Hepatocyte (in vitro differentiated cells): ENCODE results near the gene CTNNA3. TPM values are rescaled to one million over a fixed set of nuclear protein-coding genes. Genes with fewer than 3 reads are reported as not detected.

ENCODE experiments used
- DNase-seq: peaks from one replicate; pipeline ENCODE4 v3.0.0-alpha.2; 2016; ENCODE audit warnings: low spot score
- H2AFZ ChIP-seq: fragments of 200-600 bp; sonication (generic); 2 replicates; pipeline ENCODE4 v1.6.0; 2016; ENCODE audit warnings: antibody characterized with exemption, mild to moderate bottlenecking
- H3K27ac ChIP-seq: fragments of 200-600 bp; sonication (generic); 2 replicates; pipeline ENCODE4 v1.5.1; 2016; ENCODE audit warnings: mild to moderate bottlenecking
- H3K27me3 ChIP-seq: fragments of 200-600 bp; sonication (generic); 2 replicates; pipeline ENCODE4 v1.6.1; 2016
- H3K36me3 ChIP-seq: fragments of 200-600 bp; sonication (generic); replicated peaks from 2 replicates; pipeline ENCODE4 v1.5.1; 2016; ENCODE audit warnings: low read depth; ENCODE audit not compliant: insufficient read depth
- H3K4me1 ChIP-seq: fragments of 200-600 bp; sonication (generic); 2 replicates; pipeline ENCODE4 v1.5.1; 2016; ENCODE audit warnings: mild to moderate bottlenecking, moderate library complexity; ENCODE audit not compliant: insufficient read depth
- H3K4me2 ChIP-seq: fragments of 200-600 bp; sonication (generic); 2 replicates; pipeline ENCODE4 v1.6.0; 2016
- H3K4me3 ChIP-seq: fragments of 200-600 bp; sonication (generic); 2 replicates; pipeline ENCODE4 v1.5.1; 2016; ENCODE audit warnings: mild to moderate bottlenecking
- H3K79me2 ChIP-seq: fragments of 200-600 bp; sonication (generic); 2 replicates; pipeline ENCODE4 v1.6.0; 2017; ENCODE audit warnings: mild to moderate bottlenecking
- H3K9me2 ChIP-seq: fragments of 200-600 bp; sonication (generic); replicated peaks from 2 replicates; pipeline ENCODE4 v1.6.0; 2017; ENCODE audit warnings: mild to moderate bottlenecking; ENCODE audit not compliant: insufficient read depth
- H3K9me3 ChIP-seq: fragments of 200-600 bp; sonication (generic); 2 replicates; pipeline ENCODE4 v1.5.1; 2016; ENCODE audit warnings: low read depth, mild to moderate bottlenecking
- H4K20me1 ChIP-seq: fragments of 200-600 bp; sonication (generic); 2 replicates; pipeline ENCODE4 v1.6.0; 2016; ENCODE audit warnings: mild to moderate bottlenecking; ENCODE audit not compliant: insufficient read depth, poor library complexity, severe bottlenecking
- CTCF ChIP-seq: fragments of 200-600 bp; sonication (generic); IDR thresholded peaks from 2 replicates; pipeline ENCODE4 v1.5.1; 2016; ENCODE audit warnings: antibody characterized with exemption, mild to moderate bottlenecking; ENCODE audit not compliant: poor library complexity
- EZH2 ChIP-seq: fragments of 200-600 bp; sonication (generic); IDR thresholded peaks from 2 replicates; pipeline ENCODE4 v1.6.1; 2016; ENCODE audit warnings: antibody characterized with exemption, mild to moderate bottlenecking, borderline replicate concordance
- EZH2phosphoT487 ChIP-seq: fragments of 200-600 bp; sonication (generic); IDR thresholded peaks from one replicate; pipeline ENCODE4 v1.6.1; 2018; ENCODE audit warnings: antibody characterized with exemption, mild to moderate bottlenecking, low read depth, moderate library complexity; ENCODE audit not compliant: unreplicated experiment, severe bottlenecking
- WGBS: methylation state at CpG from one replicate; pipeline ENCODE4 v1.1.6; 2016; ENCODE audit warnings: low lambda C conversion rate; ENCODE audit errors: missing lambda C conversion rate; 5-methylcytosine and 5-hydroxymethylcytosine counted together
- polyA plus RNA-seq: library from polyadenylated mRNA; unstranded; fragments of >200 nt; fragmentation: Nextera tagmentation; extraction: Ambion mirVana; gene quantifications from 2 replicates; pipeline ENCODE4 v1.2.1, GENCODE V29; 2016
- total RNA-seq: library from RNA; depleted of rRNA; stranded (reverse); fragments of >200 nt; gene quantifications from 2 replicates; pipeline ENCODE4 v1.2.3, GENCODE V29; 2014

Gene CTNNA3
- total and polyA plus RNA-seq, 2 experiments from 2014 or later = 12.9 to 25.9 TPM

- Histone ChIP-seq H3K27ac (no peak overlapping the region), H3K27me3 (no peaks in the 10 kb centered on the region), H3K4me1 (no peaks in the 10 kb centered on the region), H4K20me1 (no peaks in the 10 kb centered on the region), H3K36me3 (no peaks in the 10 kb centered on the region), H3K4me3 (no peak overlapping the region), H3K9me3 (no peaks in the 10 kb centered on the region), H3K9me2 (no peaks in the 10 kb centered on the region), H2AFZ (no peak overlapping the region), H3K79me2 (no peaks in the 10 kb centered on the region), H3K4me2 (no peak overlapping the region)
- TF ChIP-seq EZH2 = no peak
- no peak for TF ChIP-seq CTCF
- TF ChIP-seq EZH2phosphoT487 = no peak
- no peak for DNase-seq
- 57% methylated on average over 4 of the region's 4 CpGs for WGBS
These were observed 917.6 kb downstream of the CTNNA3 start for GRCh38 chr10:66778351-66778750.

GRCh38 chr10:66777665-66778064 is 918.3 kb downstream of the CTNNA3 start:
- H3K9me3 ChIP-seq = no peaks in the 10 kb centered on the region
- DNase-seq = no peak
- no peaks in the 10 kb centered on the region for H3K27me3 ChIP-seq
- no peaks in the 10 kb centered on the region for H3K9me2 ChIP-seq
- H3K4me1 ChIP-seq = no peaks in the 10 kb centered on the region
- H3K27ac ChIP-seq = no peak overlapping the region
- 85% methylated on average over 2 of the region's 2 CpGs for WGBS
- H3K4me3 ChIP-seq = no peak overlapping the region
- no peak overlapping the region for H3K4me2 ChIP-seq
- no peaks in the 10 kb centered on the region for H4K20me1 ChIP-seq
- H2AFZ ChIP-seq = no peak overlapping the region
- TF ChIP-seq EZH2phosphoT487 (no peak), CTCF (no peak)
- H3K36me3 ChIP-seq = no peaks in the 10 kb centered on the region
- no peaks in the 10 kb centered on the region for H3K79me2 ChIP-seq

GRCh38 chr10:66773472-66773817 is 922.5 kb downstream of the CTNNA3 start:
- no peak overlapping the region for H3K27ac ChIP-seq
- H4K20me1 ChIP-seq = no peaks in the 10 kb centered on the region
- no peak overlapping the region for H3K4me3 ChIP-seq
- no peaks in the 10 kb centered on the region for H3K9me3 ChIP-seq
- H3K27me3 ChIP-seq = no peaks in the 10 kb centered on the region
- H3K4me1 ChIP-seq = no peaks in the 10 kb centered on the region
- TF ChIP-seq CTCF (no peak), EZH2phosphoT487 (no peak)
- H3K36me3 ChIP-seq = no peaks in the 10 kb centered on the region
- 92% methylated on average over 7 of the region's 7 CpGs for WGBS
- DNase-seq = no peak
- H3K4me2 ChIP-seq = no peak overlapping the region
- no peak overlapping the region for H2AFZ ChIP-seq
- no peaks in the 10 kb centered on the region for H3K79me2 ChIP-seq
- no peaks in the 10 kb centered on the region for H3K9me2 ChIP-seq
